Ovary (tissue), 3 donors: Measurements from ENCODE around the gene TNFRSF19.

Source experiments
- EP300 ChIP-seq: sonication (generic); formaldehyde crosslinking; IDR thresholded peaks from one replicate; pipeline ENCODE4 v1.6.1; 2017; ENCODE audit warnings: antibody characterized with exemption
- POLR2A ChIP-seq: fragments of 450-650 bp; IDR thresholded peaks from one replicate; pipeline ENCODE4 v1.6.1; 2017; ENCODE audit warnings: antibody characterized with exemption, mild to moderate bottlenecking, moderate library complexity
- TF ChIP-seq, protein P1 (sequence below), 3 donors: fragments of 450-650 bp in 2 of 3; fragments of 200-600 bp in 1 of 3; IDR thresholded peaks; one replicate each; pipeline versions ENCODE4 v1.5.1 to v1.8.0; 2016 to 2022; ENCODE audit warnings: antibody characterized with exemption in 3 of 3, mild to moderate bottlenecking in 1 of 3
- donor health status: DM: no; HTN: no; CAD: no.

DNA sequence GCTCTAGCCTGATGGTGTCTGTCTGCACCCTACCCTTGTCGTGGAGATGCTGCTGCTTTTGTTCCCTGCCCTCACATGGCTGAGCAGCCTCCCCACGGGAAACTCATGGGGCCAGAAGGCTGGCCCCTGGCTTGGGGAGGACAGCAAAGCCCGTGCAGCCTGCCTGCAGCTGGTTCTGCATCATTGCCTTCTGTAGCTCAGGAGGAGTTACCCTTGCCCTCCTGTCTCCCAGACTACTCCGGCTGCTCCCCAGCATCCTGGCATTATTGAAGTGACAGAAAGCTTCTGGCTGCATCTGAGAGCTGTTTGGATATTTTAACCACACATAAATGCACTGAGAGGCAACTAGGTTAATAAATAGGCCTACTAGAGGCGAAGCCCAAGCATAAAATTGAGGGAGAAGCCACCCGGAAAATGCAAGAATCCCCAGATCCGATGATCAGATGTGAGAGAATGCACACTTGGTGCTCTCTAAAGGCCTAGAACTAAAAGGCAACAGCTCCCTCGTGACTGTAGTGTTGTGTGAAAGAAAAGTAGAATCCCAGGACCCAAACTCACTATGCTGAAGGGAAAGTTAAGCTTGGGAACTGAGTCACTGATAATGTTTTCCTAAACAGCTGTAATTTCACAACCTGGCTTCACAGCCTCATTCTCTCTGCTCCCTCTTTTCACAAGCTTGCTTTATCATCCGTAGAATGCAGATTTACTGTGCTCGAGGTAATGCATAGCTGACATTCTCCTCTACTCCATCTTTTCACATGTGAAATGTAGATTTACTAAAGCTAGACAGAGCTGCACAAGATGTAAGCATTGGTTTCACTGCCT, 110.8 kb downstream of the TNFRSF19 start:
- TF ChIP-seq, protein P1, sequence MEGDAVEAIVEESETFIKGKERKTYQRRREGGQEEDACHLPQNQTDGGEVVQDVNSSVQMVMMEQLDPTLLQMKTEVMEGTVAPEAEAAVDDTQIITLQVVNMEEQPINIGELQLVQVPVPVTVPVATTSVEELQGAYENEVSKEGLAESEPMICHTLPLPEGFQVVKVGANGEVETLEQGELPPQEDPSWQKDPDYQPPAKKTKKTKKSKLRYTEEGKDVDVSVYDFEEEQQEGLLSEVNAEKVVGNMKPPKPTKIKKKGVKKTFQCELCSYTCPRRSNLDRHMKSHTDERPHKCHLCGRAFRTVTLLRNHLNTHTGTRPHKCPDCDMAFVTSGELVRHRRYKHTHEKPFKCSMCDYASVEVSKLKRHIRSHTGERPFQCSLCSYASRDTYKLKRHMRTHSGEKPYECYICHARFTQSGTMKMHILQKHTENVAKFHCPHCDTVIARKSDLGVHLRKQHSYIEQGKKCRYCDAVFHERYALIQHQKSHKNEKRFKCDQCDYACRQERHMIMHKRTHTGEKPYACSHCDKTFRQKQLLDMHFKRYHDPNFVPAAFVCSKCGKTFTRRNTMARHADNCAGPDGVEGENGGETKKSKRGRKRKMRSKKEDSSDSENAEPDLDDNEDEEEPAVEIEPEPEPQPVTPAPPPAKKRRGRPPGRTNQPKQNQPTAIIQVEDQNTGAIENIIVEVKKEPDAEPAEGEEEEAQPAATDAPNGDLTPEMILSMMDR (IDR thresholded peaks at IDR 0.05): no peak
- TF ChIP-seq EP300 (no peak), POLR2A (no peak)
